Mesendoderm (in vitro differentiated cells): ENCODE results near the gene LDHAL6A.
A peak's percentile ranks its signal among the peaks of the same experiment; 100 is the strongest.

Source experiments
- DNase-seq: peaks from one replicate; pipeline ENCODE4 v3.0.0; 2013
- H2AK5ac ChIP-seq: 2 replicates; pipeline ENCODE4 v1.6.1; 2013; ENCODE audit warnings: low read length, inconsistent platforms
- H2BK120ac ChIP-seq: 2 replicates; pipeline ENCODE4 v1.6.1; 2013; ENCODE audit warnings: low read depth, mild to moderate bottlenecking, low read length, moderate library complexity, mixed read lengths
- H2BK15ac ChIP-seq: replicated peaks from 2 replicates; pipeline ENCODE4 v1.6.1; 2013; ENCODE audit warnings: low read depth, mild to moderate bottlenecking, moderate library complexity
- H2BK5ac ChIP-seq: 2 replicates; pipeline ENCODE4 v1.6.1; 2013; ENCODE audit warnings: low read length, inconsistent platforms
- H3K18ac ChIP-seq: 2 replicates; pipeline ENCODE4 v1.6.1; 2013; ENCODE audit warnings: mild to moderate bottlenecking, low read length, mixed read lengths
- H3K23ac ChIP-seq: one replicate; pipeline ENCODE4 v1.6.1; 2013; ENCODE audit warnings: low read length
- H3K27ac ChIP-seq: 2 replicates; pipeline ENCODE4 v1.5.1; 2013; ENCODE audit warnings: low read depth, mild to moderate bottlenecking, inconsistent platforms, low read length, moderate library complexity
- H3K27me3 ChIP-seq: 2 replicates; pipeline ENCODE4 v1.6.1; 2013; ENCODE audit warnings: low read length, control low read depth, mild to moderate bottlenecking, inconsistent platforms; ENCODE audit not compliant: insufficient read depth, poor library complexity
- H3K36me3 ChIP-seq: 2 replicates; pipeline ENCODE4 v1.6.1; 2013; ENCODE audit warnings: low read length, inconsistent platforms; ENCODE audit not compliant: control insufficient read depth, insufficient read depth
- H3K4ac ChIP-seq: one replicate; pipeline ENCODE4 v1.6.1; 2013; ENCODE audit warnings: low read depth, mild to moderate bottlenecking, low read length, moderate library complexity
- H3K4me1 ChIP-seq: 2 replicates; pipeline ENCODE4 v1.6.1; 2013; ENCODE audit warnings: low read depth, low read length, inconsistent platforms; ENCODE audit not compliant: control insufficient read depth
- H3K4me2 ChIP-seq: 2 replicates; pipeline ENCODE4 v1.6.1; 2013; ENCODE audit warnings: low read length
- H3K4me3 ChIP-seq: 2 replicates; pipeline ENCODE4 v1.5.1; 2013; ENCODE audit warnings: mild to moderate bottlenecking, low read length
- H3K56ac ChIP-seq: one replicate; pipeline ENCODE4 v1.6.1; 2013; ENCODE audit warnings: low read length
- H3K79me1 ChIP-seq: 2 replicates; pipeline ENCODE4 v1.6.1; 2013; ENCODE audit warnings: low read length, inconsistent platforms
- H3K79me2 ChIP-seq: 2 replicates; pipeline ENCODE4 v1.6.1; 2013; ENCODE audit warnings: mild to moderate bottlenecking, low read length; ENCODE audit not compliant: control insufficient read depth, insufficient read depth
- H3K9ac ChIP-seq: 2 replicates; pipeline ENCODE4 v1.6.1; 2013; ENCODE audit warnings: low read length, inconsistent platforms
- H4K5ac ChIP-seq: one replicate; pipeline ENCODE4 v1.6.1; 2013; ENCODE audit warnings: low read length
- H4K8ac ChIP-seq: one replicate; pipeline ENCODE4 v1.6.1; 2013; ENCODE audit warnings: low read depth, mild to moderate bottlenecking, control low read depth, low read length, moderate library complexity
- WGBS: extraction: QIAGEN DNeasy Blood & Tissue Kit; methylation state at CpG from one replicate; pipeline ENCODE4 v1.1.7; 2013; ENCODE audit warnings: low lambda C conversion rate, missing lambda C conversion rate; ENCODE audit not compliant: insufficient coverage; ENCODE audit errors: extremely low coverage; 5-methylcytosine and 5-hydroxymethylcytosine counted together

LDHAL6A gene

DNA sequence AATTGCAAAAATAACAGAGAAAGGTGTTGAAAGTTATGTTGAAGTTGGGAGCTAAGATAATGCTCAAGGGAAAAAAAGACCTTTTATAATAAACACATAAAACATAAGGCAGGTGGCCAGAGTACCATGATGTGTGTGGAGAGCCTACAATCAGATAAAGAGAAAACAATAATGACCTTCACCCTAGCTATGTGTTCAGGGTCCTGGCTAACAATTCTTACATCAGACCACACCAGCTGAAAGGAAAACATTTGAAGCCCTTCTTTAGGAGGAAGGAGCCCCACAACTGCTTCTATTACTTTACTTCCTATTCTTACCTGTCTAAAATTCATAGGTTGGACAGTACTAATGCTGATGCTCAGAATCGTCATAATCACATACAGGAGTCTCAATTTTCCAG, 68.6 kb downstream of the LDHAL6A start:
- H2BK120ac ChIP-seq = no peak overlapping the region
- no peak overlapping the region for H3K18ac ChIP-seq
- H3K9ac ChIP-seq = no peak overlapping the region
- H4K8ac ChIP-seq = no peak overlapping the region
- no peak overlapping the region for H3K23ac ChIP-seq
- DNase-seq = no peak
- H3K36me3 ChIP-seq = no peaks in the 10 kb centered on the region
- peaks cover 2% of the 10 kb centered on the region for H3K4me1 ChIP-seq
- H4K5ac ChIP-seq = no peak overlapping the region
- no peak overlapping the region for H3K56ac ChIP-seq
- H2BK15ac ChIP-seq = no peak overlapping the region
- H3K27ac ChIP-seq = no peak overlapping the region
- no peak overlapping the region for H3K4me2 ChIP-seq
- no peak overlapping the region for H2BK5ac ChIP-seq
- no peak overlapping the region for H3K4me3 ChIP-seq
- H2AK5ac ChIP-seq = no peak overlapping the region
- H3K27me3 ChIP-seq = no peaks in the 10 kb centered on the region
- peaks cover 10% of the 10 kb centered on the region for H3K79me1 ChIP-seq
- H3K4ac ChIP-seq = no peak overlapping the region
- WGBS = no CpG with 5 or more reads among the region's 1 CpG
- peaks cover 9% of the 10 kb centered on the region for H3K79me2 ChIP-seq

DNA sequence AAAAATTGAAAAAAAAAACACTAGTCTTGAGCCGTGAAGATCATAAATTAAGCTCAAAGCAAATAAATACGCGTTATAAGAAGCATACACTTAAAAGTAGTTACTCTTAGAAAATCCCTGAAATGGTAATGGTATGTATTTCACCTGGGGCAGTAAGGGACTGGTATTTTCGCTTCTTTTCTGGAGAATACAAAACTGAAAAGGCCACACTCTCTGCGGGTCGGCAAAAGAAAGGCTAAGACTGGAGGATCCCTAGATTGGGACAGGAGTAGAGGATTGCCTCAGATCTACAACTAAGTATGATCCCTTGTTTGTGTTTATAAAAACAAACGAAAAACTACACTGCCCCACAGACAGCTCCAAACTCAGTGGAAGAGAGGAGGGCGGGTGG, 70.5 kb downstream of the LDHAL6A start:
- DNase-seq = no peak
- no peak overlapping the region for H2BK120ac ChIP-seq
- no peak overlapping the region for H2BK5ac ChIP-seq
- no peak overlapping the region for H2BK15ac ChIP-seq
- H3K27ac ChIP-seq = peak overlapping the region; percentile 91
- no peak overlapping the region for H4K5ac ChIP-seq
- no peak overlapping the region for H4K8ac ChIP-seq
- peak overlapping the region; percentile 93 for H3K9ac ChIP-seq
- no peaks in the 10 kb centered on the region for H3K36me3 ChIP-seq
- peak overlapping the region; percentile 73 for H3K4me2 ChIP-seq
- no CpG with 5 or more reads among the region's 8 CpGs for WGBS
- H3K4me1 ChIP-seq = peaks cover 2% of the 10 kb centered on the region
- H3K18ac ChIP-seq = no peak overlapping the region
- H3K79me2 ChIP-seq = peaks cover 9% of the 10 kb centered on the region
- no peaks in the 10 kb centered on the region for H3K27me3 ChIP-seq
- no peak overlapping the region for H3K4ac ChIP-seq
- H2AK5ac ChIP-seq = no peak overlapping the region
- H3K4me3 ChIP-seq = peak overlapping the region; percentile 91
- no peak overlapping the region for H3K23ac ChIP-seq
- peaks cover 10% of the 10 kb centered on the region for H3K79me1 ChIP-seq
- peak overlapping the region; percentile 96 for H3K56ac ChIP-seq

DNA sequence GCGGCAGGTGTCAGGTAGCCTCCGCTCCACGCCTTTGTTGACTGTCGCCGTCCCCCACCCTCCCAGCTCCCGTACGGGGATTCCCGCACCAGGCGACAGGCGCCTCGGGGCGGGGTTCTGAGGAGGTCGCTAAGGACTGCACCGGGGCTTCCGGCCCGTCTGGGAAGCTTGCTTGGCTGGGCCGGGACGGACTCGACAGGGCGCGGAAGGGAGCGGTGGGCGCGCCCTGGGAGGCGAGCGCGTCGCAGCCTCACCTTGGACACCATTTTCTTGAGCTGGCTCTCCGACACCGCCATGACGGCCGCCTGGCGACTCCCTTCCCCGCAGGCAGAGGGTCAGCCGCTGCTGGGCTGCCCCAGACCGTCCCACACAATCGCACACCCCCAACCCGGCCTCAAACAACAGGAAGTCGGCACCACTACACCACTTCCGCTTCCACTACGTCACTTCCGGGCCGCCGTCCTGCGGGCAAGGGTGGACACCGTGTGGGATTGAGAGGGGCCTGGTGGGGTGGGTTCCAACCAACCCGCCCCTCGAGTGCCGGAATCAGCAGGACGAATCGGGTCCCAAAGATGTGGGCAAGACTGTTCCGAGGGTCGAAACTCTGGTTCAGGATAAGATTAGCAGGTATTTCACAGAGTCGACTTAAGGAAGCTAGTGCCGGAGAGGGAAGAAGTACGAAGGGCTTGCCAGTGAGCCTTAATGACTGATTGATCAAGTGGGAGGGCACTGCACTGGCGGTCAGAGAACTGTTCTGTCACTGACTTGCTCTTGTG, 71.1 kb downstream of the LDHAL6A start, which contains the start of gene TSG101:
Gene TSG101, minus strand, starts transcription at position 422 of the 776 bp plus-strand sequence. Its CDS starts 126 bp downstream, at position 296.
- Histone ChIP-seq H2BK5ac (peak within 1 kb of the TSS; percentile 73), H4K8ac (no peak within 1 kb of the TSS), H3K4me2 (peak within 1 kb of the TSS; percentile 87), H3K9ac (peak within 1 kb of the TSS; percentile 93), H3K79me1 (peaks cover 10% of the 10 kb centered on the region), H3K27ac (peak within 1 kb of the TSS; percentile 91), H3K4ac (peak within 1 kb of the TSS; percentile 11), H3K27me3 (no peaks in the 10 kb centered on the region), H2BK120ac (no peak within 1 kb of the TSS), H3K4me1 (peaks cover 2% of the 10 kb centered on the region), H3K18ac (peak within 1 kb of the TSS; percentile 8), H3K23ac (no peak within 1 kb of the TSS), H3K56ac (peak within 1 kb of the TSS; percentile 96), H3K79me2 (peaks cover 9% of the 10 kb centered on the region), H3K4me3 (peak within 1 kb of the TSS; percentile 91), H2BK15ac (no peak within 1 kb of the TSS), H2AK5ac (no peak within 1 kb of the TSS), H3K36me3 (no peaks in the 10 kb centered on the region), H4K5ac (no peak within 1 kb of the TSS)
- peak; percentile 98 for DNase-seq
- WGBS = no CpG with 5 or more reads among the region's 57 CpGs

DNA sequence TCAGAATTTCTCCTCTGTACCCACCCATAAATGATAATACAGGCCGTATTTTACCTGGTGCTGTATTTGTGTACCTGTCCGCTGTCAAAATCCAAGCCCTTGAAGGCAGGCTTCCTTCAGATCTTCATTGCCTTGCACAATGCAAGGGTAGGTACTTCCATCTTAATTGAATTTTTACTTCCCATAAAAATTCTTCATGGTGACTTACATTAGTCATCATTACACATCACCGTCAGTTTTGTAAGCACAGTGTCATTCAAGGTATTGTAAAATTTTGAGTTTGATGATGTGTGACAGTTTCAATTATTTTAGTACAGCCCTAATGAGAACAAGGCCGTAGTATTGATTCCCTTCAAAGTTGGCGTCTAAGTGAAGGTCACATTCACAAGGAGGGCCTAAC, 71.9 kb downstream of the LDHAL6A start:
- H3K27me3 ChIP-seq = no peaks in the 10 kb centered on the region
- peaks cover 2% of the 10 kb centered on the region for H3K4me1 ChIP-seq
- H3K56ac ChIP-seq = peak overlapping the region; percentile 96
- H3K4ac ChIP-seq = no peak overlapping the region
- no peak overlapping the region for H3K18ac ChIP-seq
- no peak overlapping the region for H4K8ac ChIP-seq
- peaks cover 7% of the 10 kb centered on the region for H3K79me2 ChIP-seq
- no peak overlapping the region for H2AK5ac ChIP-seq
- H3K36me3 ChIP-seq = no peaks in the 10 kb centered on the region
- H2BK120ac ChIP-seq = no peak overlapping the region
- H2BK5ac ChIP-seq = no peak overlapping the region
- peaks cover 7% of the 10 kb centered on the region for H3K79me1 ChIP-seq
- H3K4me3 ChIP-seq = peak overlapping the region; percentile 91
- no peak overlapping the region for H4K5ac ChIP-seq
- no peak overlapping the region for H3K23ac ChIP-seq
- no peak overlapping the region for H2BK15ac ChIP-seq
- H3K9ac ChIP-seq = peak overlapping the region; percentile 93
- DNase-seq = no peak
- no peak overlapping the region for H3K27ac ChIP-seq
- WGBS = no CpG with 5 or more reads among the region's 5 CpGs
- H3K4me2 ChIP-seq = peak overlapping the region; percentile 87
